Measurements from ENCODE around the gene ROR1.

GRCh38 chr1:64121766-64122385, 348.1 kb downstream of the ROR1 start:
- no peak for TF ChIP-seq POLR2A (IDR thresholded peaks at IDR 0.05)
- TF ChIP-seq, protein P1, sequence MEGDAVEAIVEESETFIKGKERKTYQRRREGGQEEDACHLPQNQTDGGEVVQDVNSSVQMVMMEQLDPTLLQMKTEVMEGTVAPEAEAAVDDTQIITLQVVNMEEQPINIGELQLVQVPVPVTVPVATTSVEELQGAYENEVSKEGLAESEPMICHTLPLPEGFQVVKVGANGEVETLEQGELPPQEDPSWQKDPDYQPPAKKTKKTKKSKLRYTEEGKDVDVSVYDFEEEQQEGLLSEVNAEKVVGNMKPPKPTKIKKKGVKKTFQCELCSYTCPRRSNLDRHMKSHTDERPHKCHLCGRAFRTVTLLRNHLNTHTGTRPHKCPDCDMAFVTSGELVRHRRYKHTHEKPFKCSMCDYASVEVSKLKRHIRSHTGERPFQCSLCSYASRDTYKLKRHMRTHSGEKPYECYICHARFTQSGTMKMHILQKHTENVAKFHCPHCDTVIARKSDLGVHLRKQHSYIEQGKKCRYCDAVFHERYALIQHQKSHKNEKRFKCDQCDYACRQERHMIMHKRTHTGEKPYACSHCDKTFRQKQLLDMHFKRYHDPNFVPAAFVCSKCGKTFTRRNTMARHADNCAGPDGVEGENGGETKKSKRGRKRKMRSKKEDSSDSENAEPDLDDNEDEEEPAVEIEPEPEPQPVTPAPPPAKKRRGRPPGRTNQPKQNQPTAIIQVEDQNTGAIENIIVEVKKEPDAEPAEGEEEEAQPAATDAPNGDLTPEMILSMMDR (IDR thresholded peaks at IDR 0.05): no peak
- TF ChIP-seq EP300 (IDR thresholded peaks at IDR 0.05): no peak
